RWPE2 (cell line): Measurements from ENCODE around the gene CD79A.

Experiments
- ATAC-seq: fragments of 200-7000 bp; cut with Tn5 transposase; 3 replicates; pipeline ENCODE4 v1.9.1; 2021; ENCODE audit warnings: low read depth
- DNase-seq: peaks from one replicate; pipeline ENCODE4 v3.0.0-alpha.2; 2020; ENCODE audit warnings: low spot score
- H3K27ac ChIP-seq: fragments of 450-650 bp; 2 replicates; pipeline ENCODE4 v1.5.1; 2017; ENCODE audit warnings: mild to moderate bottlenecking; ENCODE audit not compliant: poor library complexity, severe bottlenecking
- H3K27me3 ChIP-seq: fragments of 250-450 bp; sonication (Bioruptor Pico); 2 replicates; pipeline ENCODE4 v1.5.1; 2021; ENCODE audit warnings: mild to moderate bottlenecking, moderate library complexity; ENCODE audit not compliant: insufficient read depth, poor library complexity, severe bottlenecking
- H3K36me3 ChIP-seq: fragments of 250-450 bp; sonication (Bioruptor Pico); 2 replicates; pipeline ENCODE4 v1.5.1; 2020; ENCODE audit warnings: low read depth, mild to moderate bottlenecking, moderate library complexity
- H3K4me1 ChIP-seq: fragments of 250-450 bp; sonication (Bioruptor Pico); 2 replicates; pipeline ENCODE4 v1.5.1; 2021; ENCODE audit warnings: mild to moderate bottlenecking, moderate library complexity; ENCODE audit not compliant: insufficient read depth, poor library complexity, severe bottlenecking
- H3K4me3 ChIP-seq: fragments of 250-450 bp; sonication (Bioruptor Pico); 2 replicates; pipeline ENCODE4 v1.5.1; 2021; ENCODE audit warnings: mild to moderate bottlenecking, moderate library complexity; ENCODE audit not compliant: severe bottlenecking
- H3K9me3 ChIP-seq: fragments of 250-450 bp; sonication (Bioruptor Pico); 2 replicates; pipeline ENCODE4 v1.5.1; 2021; ENCODE audit warnings: mild to moderate bottlenecking, moderate library complexity; ENCODE audit not compliant: severe bottlenecking
- TF ChIP-seq, protein P1 (sequence below): fragments of 450-650 bp; IDR thresholded peaks from one replicate; pipeline ENCODE4 v1.5.1; 2017; ENCODE audit warnings: mild to moderate bottlenecking, moderate library complexity; ENCODE audit not compliant: poor library complexity, severe bottlenecking

Gene CD79A

DNA sequence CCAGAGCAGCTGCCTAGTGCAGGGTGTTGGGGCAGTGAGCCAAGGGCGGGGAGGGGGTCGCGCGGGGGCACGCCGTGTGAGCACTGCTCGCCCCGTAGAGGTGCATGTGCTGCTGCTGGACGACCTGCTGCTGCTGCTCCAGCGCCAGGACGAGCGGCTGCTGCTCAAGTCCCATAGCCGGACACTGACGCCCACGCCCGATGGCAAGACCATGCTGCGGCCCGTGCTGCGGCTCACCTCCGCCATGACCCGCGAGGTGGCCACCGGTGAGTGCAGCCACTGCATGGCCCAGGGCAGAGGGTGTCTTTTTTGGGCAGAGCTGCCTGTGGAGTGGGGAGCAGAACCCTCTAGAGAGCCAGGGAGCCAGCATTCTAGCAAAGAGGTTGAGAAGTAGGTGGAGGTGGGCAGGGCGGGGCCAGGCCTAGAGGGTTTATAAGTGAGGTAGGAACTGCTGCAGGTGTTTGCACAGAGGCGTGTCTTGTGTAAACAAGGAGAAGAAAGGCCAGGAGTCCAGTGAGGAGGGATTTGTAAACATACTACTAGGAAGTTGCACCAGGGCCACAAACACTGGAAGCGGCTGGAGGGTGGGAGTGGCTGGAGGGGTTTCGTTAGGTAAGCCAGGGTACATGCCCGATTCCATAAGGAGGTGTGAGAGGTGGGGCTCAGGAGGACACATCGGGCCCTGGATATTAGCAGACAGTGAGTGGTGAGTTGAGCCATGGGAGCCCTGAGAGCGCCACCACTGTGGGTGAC is 27.2 kb downstream of the CD79A start:
- H3K27ac ChIP-seq: no peak overlapping the region
- ATAC-seq: peak; percentile 72
- no peak for DNase-seq

DNA sequence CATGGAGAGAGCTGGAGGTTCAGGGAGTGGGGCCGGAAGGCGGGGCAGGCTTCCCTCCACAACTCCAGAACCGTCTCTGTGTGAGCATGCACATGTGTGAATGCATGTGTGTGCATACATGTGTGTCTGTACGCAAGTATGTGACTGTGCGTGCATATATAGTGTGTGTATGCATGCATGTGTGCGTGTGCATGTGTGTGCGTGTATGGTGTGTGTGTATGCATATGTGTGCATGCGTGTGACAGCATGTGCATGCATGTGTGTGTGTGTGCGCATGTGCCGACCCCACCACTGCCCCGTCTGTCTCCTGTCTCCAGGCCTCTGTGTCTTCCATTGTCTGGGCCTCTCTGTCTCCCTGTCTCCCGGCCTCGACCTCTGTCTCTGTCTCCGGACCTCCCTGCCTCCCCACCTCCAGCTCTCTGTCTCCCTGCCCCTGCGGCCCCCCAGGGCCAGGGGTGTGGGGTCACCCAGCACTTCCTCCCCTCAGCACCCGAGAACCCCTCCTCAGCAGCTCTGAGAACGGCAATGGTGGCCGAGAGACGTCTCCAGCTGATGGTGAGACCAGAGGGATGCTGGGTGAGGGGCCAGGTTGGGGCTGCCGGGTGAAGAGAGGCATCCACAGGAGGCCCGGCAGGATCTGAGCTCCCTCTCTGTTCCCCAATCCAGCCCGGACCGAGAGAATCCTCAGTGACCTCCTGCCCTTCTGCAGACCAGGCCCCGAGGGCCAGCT is 28.4 kb downstream of the CD79A start:
- Histone ChIP-seq H3K4me1 (no peaks in the 10 kb centered on the region), H3K27ac (no peak overlapping the region), H3K4me3 (no peak overlapping the region), H3K27me3 (peaks cover under 1% of the 10 kb centered on the region), H3K9me3 (no peaks in the 10 kb centered on the region), H3K36me3 (peaks cover 63% of the 10 kb centered on the region)
- ATAC-seq (no peak), DNase-seq (no peak)
- TF ChIP-seq, protein P1, sequence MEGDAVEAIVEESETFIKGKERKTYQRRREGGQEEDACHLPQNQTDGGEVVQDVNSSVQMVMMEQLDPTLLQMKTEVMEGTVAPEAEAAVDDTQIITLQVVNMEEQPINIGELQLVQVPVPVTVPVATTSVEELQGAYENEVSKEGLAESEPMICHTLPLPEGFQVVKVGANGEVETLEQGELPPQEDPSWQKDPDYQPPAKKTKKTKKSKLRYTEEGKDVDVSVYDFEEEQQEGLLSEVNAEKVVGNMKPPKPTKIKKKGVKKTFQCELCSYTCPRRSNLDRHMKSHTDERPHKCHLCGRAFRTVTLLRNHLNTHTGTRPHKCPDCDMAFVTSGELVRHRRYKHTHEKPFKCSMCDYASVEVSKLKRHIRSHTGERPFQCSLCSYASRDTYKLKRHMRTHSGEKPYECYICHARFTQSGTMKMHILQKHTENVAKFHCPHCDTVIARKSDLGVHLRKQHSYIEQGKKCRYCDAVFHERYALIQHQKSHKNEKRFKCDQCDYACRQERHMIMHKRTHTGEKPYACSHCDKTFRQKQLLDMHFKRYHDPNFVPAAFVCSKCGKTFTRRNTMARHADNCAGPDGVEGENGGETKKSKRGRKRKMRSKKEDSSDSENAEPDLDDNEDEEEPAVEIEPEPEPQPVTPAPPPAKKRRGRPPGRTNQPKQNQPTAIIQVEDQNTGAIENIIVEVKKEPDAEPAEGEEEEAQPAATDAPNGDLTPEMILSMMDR: no peak

More for the DNA sequence above, 27.2 kb downstream of the CD79A start:
- TF ChIP-seq, protein P1: no peak
- Histone ChIP-seq H3K4me1 (no peaks in the 10 kb centered on the region), H3K9me3 (no peaks in the 10 kb centered on the region), H3K36me3 (peaks cover 74% of the 10 kb centered on the region), H3K4me3 (no peak overlapping the region), H3K27me3 (no peaks in the 10 kb centered on the region)

DNA sequence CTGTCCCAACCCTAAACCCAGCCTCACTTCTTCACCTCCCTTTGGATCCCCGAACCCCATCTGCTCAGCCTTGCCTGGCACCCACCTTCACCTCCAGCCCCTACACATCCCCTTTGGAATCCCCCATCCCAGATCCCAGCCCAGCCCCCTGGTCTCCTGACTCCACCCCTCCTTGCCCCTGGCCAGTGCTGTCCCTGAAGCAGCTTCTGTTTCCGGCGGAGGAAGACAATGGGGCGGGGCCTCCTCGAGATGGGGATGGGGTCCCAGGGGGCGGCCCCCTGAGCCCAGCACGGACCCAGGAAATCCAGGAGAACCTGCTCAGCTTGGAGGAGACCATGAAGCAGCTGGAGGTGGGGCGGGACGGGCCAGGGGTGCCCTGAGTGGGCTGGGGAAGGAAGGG is 29.2 kb downstream of the CD79A start:
- ATAC-seq: no peak
- Histone ChIP-seq H3K27ac (no peak overlapping the region), H3K4me3 (no peak overlapping the region), H3K36me3 (peaks cover 57% of the 10 kb centered on the region), H3K4me1 (no peaks in the 10 kb centered on the region), H3K9me3 (no peaks in the 10 kb centered on the region), H3K27me3 (peaks cover 9% of the 10 kb centered on the region)
- peak; percentile 55 for DNase-seq
- TF ChIP-seq, protein P1: no peak

DNA sequence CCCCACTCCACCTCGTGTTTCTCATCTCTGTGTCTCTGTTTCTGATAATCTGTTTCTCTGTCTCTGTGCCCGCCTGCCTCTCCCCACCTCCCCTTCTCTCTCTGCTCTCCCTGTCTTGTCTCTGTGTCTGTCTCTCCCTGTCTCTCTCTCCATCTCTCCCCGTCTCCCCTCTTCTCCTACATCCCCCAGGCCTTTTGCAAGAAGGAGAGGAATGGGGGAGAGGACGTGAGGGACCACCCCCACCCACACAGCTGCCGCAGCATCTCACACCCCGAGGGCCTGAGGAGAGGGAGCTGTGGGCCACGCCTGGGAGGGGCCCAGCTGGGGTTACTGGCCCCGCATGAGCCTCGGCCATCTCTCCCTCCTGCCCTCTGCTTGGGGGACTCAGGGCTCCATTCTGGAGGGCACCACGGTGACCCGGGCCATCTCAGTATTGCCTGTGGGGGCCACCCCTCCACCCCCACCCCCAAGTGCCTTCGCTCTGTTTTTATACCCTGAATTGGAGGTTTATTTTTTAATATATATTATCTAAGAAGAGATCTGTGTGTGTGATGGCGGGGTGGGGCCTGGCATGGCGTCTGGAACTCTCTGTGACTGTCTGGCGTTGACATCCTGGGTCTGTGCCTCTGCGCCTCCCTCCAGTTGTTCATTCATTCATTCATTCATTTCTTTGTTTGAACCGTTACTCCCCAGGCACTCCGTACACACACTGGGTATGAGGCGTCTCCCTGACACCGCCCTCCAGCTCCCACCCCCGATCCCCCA is 30.0 kb downstream of the CD79A start:
- Histone ChIP-seq H3K4me3 (no peak overlapping the region), H3K27ac (no peak overlapping the region), H3K27me3 (peaks cover 17% of the 10 kb centered on the region), H3K36me3 (peaks cover 49% of the 10 kb centered on the region), H3K4me1 (no peaks in the 10 kb centered on the region), H3K9me3 (no peaks in the 10 kb centered on the region)
- DNase-seq (no peak), ATAC-seq (no peak)
- TF ChIP-seq, protein P1: no peak
